ENCODE data around the gene C1S.

Gene C1S

GRCh38 chr12:7075939-7076338, 15.4 kb downstream of the C1S start:
- DNase-seq (ENCODE audit: low read depth in 2 of 2) = no peak

- DNase-seq (ENCODE audit: low read depth in 2 of 2) = no peak
Measured at GRCh38 chr12:7076493-7076892, 16.0 kb downstream of the C1S start.

GRCh38 chr12:7078163-7078562, 17.6 kb downstream of the C1S start:
- DNase-seq (ENCODE audit: low read depth in 2 of 2) = no peak

GRCh38 chr12:7079826-7080125, 19.3 kb downstream of the C1S start:
- no peak for DNase-seq (ENCODE audit: low read depth in 2 of 2)

GRCh38 chr12:7081037-7081436, 20.5 kb downstream of the C1S start:
- DNase-seq (ENCODE audit: low read depth in 2 of 2) = no peak

- DNase-seq (ENCODE audit: low read depth in 2 of 2) = no peak
Measured at GRCh38 chr12:7083125-7083524, 22.6 kb downstream of the C1S start.

GRCh38 chr12:7089196-7089871, 28.8 kb downstream of the C1S start:
- no peak for DNase-seq (ENCODE audit: low read depth in 2 of 2)

- DNase-seq (ENCODE audit: low read depth in 2 of 2) = no peak
Measured at GRCh38 chr12:7090222-7090998, 29.9 kb downstream of the C1S start.

- no peak for DNase-seq (ENCODE audit: low read depth in 2 of 2)
Measured at GRCh38 chr12:7091171-7091570, 30.7 kb downstream of the C1S start.

- no peak for DNase-seq (ENCODE audit: low read depth in 2 of 2)
Measured at GRCh38 chr12:7091660-7092228, 31.2 kb downstream of the C1S start.

- DNase-seq (ENCODE audit: low read depth in 2 of 2) = peak; percentile 34 to 61
Measured at GRCh38 chr12:7092229-7092985, 31.9 kb downstream of the C1S start, which contains the start of gene C1R. Gene C1R, minus strand, starts transcription at chr12:7092445. Its CDS starts 57 bp downstream, at chr12:7092388.

- no peak for DNase-seq (ENCODE audit: low read depth in 2 of 2)
Measured at GRCh38 chr12:7092986-7093460, 32.5 kb downstream of the C1S start.

GRCh38 chr12:7093486-7093885, 33.0 kb downstream of the C1S start:
- DNase-seq (ENCODE audit: low read depth in 2 of 2) = no peak

GRCh38 chr12:7093892-7094291, 33.4 kb downstream of the C1S start:
- DNase-seq (ENCODE audit: low read depth in 2 of 2) = no peak

- DNase-seq (ENCODE audit: low read depth in 2 of 2) = no peak
Measured at GRCh38 chr12:7096006-7096932, 35.8 kb downstream of the C1S start.

GRCh38 chr12:7096979-7097378, 36.5 kb downstream of the C1S start:
- no peak for DNase-seq (ENCODE audit: low read depth in 2 of 2)

GRCh38 chr12:7099290-7099996, 38.9 kb downstream of the C1S start:
- DNase-seq (ENCODE audit: low read depth in 2 of 2) = no peak

GRCh38 chr12:7100239-7100638, 39.7 kb downstream of the C1S start:
- DNase-seq (ENCODE audit: low read depth in 2 of 2) = no peak

GRCh38 chr12:7101047-7101693, 40.7 kb downstream of the C1S start:
- no peak for DNase-seq (ENCODE audit: low read depth in 2 of 2)

GRCh38 chr12:7101694-7102131, 41.2 kb downstream of the C1S start:
- DNase-seq (ENCODE audit: low read depth in 2 of 2) = no peak

Measured in stimulated activated CD4-positive, alpha-beta T cell treated with anti-CD3 and anti-CD28 coated beads, Interleukin-12 subunit alpha, Interleukin-12 subunit beta, amount 100 ng/mL, for 24 hours (primary cell).